Stimulated activated CD8-positive, alpha-beta memory T cell treated with anti-CD3 and anti-CD28 coated beads, Interleukin-2, amount 100 ng/mL, for 48 hours (primary cell): Measurements from ENCODE around the gene SLC22A9.

Experiments
- DNase-seq, 2 donors: peaks; one replicate each; pipeline ENCODE4 v3.0.0-alpha.2; 2020; ENCODE audit warnings: low read depth in 2 of 2

Gene SLC22A9

GRCh38 chr11:63444160-63444559 is 74.6 kb downstream of the SLC22A9 start:
- DNase-seq, result no peak

DNA sequence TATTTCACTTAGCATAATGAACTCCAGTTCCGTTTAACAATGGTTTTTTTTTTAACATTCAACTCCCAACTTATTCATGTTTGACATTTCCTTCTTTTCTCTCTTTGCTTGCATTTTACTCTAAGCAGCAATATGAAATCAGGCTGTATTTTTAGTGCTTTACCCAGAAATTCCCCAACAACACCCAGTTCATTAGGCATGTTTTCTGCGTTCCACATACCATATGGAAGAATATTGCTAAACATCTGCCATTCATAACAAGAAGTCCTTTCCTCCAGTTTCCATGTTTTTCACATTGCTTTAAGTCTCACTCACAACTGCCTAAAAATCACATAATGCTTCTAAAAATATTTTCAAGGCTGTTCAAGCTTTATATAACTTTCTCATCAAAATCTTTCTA is 75.5 kb downstream of the SLC22A9 start:
- DNase-seq, result no peak

DNA sequence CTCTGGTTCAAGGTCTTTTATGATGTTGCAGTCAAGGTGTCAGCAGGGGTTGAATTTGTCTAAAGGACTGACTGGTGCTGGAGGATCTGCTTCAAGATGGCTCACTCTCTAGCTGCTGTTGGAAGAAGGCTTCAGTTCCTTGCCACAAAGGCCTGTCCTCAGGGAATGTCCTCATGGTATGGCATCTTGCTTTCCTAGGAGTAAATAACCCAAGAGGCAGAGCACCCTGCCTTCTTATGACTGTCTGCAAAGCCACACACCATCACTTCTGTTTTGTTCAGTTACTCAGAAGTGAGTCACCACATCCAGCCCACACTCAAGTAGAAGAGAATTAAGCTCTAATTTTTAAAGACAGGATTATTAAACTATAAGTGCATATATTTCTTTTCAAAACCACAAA is 76.1 kb downstream of the SLC22A9 start:
- no peak for DNase-seq

DNA sequence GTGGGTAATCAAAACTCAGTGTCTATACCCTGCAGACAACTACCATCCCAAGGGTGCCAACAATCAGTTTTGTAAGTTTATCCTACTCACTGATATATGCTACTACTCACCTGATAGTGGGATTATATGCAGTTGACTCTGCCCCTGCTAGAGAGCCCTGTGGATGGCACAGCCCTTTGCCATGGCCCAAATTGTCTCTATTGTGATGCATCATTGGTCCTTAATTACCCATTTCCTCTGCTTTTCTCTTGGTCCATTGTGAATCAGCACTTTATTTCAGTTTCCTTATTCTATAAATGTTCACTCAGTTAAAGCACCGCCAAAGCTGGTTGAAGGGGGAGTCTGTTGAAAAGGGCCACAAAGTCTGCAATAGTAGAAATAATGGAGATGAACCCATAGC is 79.1 kb downstream of the SLC22A9 start:
- DNase-seq, result no peak

DNA sequence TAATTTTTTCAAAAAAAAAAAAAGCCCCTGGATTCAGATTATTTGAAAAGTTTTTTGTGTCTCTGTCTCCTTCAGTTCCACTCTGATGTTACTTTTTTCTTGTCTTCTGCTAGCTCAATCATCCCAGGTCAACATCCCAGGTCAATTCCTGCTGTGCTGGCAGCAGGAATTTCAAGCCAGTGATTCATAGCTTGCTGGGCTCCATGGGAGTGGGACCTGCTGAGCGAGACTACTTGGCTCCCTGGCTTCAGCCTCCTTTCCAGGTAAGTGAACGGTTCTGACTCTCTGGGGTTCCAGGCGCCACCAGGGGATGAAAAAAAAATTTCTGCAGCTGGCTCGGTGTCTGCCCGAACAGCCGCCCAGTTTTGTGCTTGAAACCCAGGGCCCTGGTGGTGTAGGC is 90.0 kb downstream of the SLC22A9 start:
- DNase-seq, result no peak
